GM23338 (cell line): ENCODE measurements around the gene SLC1A3.

Experiments used
- CREB1 ChIP-seq: fragments of 250-450 bp; sonication (Bioruptor Pico); IDR thresholded peaks from 2 replicates; pipeline ENCODE4 v1.5.0; 2020; ENCODE audit warnings: low read depth, mild to moderate bottlenecking, moderate library complexity
- EZH2 ChIP-seq: fragments of 200-600 bp; sonication (generic); IDR thresholded peaks from one replicate; pipeline ENCODE4 v1.8.0; 2017; ENCODE audit warnings: antibody characterized with exemption, mild to moderate bottlenecking, low read depth; ENCODE audit not compliant: unreplicated experiment
- NANOG ChIP-seq: IDR thresholded peaks from 2 replicates; pipeline ENCODE4 v1.6.1; 2016; ENCODE audit warnings: antibody characterized with exemption, borderline replicate concordance
- POLR2AphosphoS5 ChIP-seq: IDR thresholded peaks from 2 replicates; pipeline ENCODE4 v1.6.1; 2016; ENCODE audit warnings: antibody characterized with exemption, low read depth
- TF ChIP-seq, protein P1 (sequence below): IDR thresholded peaks from one replicate; pipeline ENCODE4 v1.6.1; 2018; ENCODE audit warnings: antibody characterized with exemption; ENCODE audit not compliant: unreplicated experiment
- TF ChIP-seq, protein P2 (sequence below), 2 experiments: fragments of 200-600 bp in 1 of 2; sonication (generic) in 1 of 2; conservative IDR thresholded peaks; 2 replicates each; pipeline versions ENCODE4 v1.5.1 to v1.6.1; 2016 to 2017; ENCODE audit warnings: antibody characterized with exemption in 2 of 2, low read depth in 2 of 2, mild to moderate bottlenecking in 2 of 2, moderate library complexity in 1 of 2

DNA sequence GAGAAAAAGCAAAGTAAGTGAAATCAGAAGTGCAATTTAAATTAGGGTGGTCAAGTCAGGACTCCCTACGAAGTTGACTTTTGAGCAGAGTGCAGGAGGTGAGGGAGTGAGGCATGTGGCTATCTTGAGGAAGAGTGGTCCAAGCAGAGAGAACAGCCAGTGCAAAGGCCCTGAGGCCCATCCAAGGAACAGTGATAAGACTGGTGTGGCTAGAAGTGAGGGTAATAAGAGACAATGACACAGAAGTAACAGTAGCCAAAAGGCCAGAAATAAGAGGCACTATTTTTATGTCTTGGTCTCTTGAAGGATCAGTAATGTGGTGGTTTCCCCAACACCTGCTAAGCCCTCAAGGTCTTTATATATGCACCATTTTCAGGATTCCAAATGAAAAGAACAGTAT lies 120.4 kb downstream of the SLC1A3 start:
- TF ChIP-seq, protein P1, sequence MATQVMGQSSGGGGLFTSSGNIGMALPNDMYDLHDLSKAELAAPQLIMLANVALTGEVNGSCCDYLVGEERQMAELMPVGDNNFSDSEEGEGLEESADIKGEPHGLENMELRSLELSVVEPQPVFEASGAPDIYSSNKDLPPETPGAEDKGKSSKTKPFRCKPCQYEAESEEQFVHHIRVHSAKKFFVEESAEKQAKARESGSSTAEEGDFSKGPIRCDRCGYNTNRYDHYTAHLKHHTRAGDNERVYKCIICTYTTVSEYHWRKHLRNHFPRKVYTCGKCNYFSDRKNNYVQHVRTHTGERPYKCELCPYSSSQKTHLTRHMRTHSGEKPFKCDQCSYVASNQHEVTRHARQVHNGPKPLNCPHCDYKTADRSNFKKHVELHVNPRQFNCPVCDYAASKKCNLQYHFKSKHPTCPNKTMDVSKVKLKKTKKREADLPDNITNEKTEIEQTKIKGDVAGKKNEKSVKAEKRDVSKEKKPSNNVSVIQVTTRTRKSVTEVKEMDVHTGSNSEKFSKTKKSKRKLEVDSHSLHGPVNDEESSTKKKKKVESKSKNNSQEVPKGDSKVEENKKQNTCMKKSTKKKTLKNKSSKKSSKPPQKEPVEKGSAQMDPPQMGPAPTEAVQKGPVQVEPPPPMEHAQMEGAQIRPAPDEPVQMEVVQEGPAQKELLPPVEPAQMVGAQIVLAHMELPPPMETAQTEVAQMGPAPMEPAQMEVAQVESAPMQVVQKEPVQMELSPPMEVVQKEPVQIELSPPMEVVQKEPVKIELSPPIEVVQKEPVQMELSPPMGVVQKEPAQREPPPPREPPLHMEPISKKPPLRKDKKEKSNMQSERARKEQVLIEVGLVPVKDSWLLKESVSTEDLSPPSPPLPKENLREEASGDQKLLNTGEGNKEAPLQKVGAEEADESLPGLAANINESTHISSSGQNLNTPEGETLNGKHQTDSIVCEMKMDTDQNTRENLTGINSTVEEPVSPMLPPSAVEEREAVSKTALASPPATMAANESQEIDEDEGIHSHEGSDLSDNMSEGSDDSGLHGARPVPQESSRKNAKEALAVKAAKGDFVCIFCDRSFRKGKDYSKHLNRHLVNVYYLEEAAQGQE: no peak
- no peak for TF ChIP-seq POLR2AphosphoS5
- TF ChIP-seq, protein P2, sequence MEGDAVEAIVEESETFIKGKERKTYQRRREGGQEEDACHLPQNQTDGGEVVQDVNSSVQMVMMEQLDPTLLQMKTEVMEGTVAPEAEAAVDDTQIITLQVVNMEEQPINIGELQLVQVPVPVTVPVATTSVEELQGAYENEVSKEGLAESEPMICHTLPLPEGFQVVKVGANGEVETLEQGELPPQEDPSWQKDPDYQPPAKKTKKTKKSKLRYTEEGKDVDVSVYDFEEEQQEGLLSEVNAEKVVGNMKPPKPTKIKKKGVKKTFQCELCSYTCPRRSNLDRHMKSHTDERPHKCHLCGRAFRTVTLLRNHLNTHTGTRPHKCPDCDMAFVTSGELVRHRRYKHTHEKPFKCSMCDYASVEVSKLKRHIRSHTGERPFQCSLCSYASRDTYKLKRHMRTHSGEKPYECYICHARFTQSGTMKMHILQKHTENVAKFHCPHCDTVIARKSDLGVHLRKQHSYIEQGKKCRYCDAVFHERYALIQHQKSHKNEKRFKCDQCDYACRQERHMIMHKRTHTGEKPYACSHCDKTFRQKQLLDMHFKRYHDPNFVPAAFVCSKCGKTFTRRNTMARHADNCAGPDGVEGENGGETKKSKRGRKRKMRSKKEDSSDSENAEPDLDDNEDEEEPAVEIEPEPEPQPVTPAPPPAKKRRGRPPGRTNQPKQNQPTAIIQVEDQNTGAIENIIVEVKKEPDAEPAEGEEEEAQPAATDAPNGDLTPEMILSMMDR (conservative IDR thresholded peaks at IDR 0.05; ENCODE audit: low read depth in 2 of 2): no peak
- no peak for TF ChIP-seq CREB1 (CRISPR knock-in tag)
- no peak for TF ChIP-seq EZH2
- TF ChIP-seq NANOG: no peak
